RPMI8226 (cell line): ENCODE measurements around the gene PTPRCAP.
"Not testable (repeated sequence)": the region's sequence is repeated elsewhere in the genome, so short reads cannot be mapped to it uniquely, and the experiment has no call there.

Experiments
- DNase-seq: peaks from one replicate; pipeline ENCODE4 v3.0.0-alpha.2; 2015

PTPRCAP gene

DNA sequence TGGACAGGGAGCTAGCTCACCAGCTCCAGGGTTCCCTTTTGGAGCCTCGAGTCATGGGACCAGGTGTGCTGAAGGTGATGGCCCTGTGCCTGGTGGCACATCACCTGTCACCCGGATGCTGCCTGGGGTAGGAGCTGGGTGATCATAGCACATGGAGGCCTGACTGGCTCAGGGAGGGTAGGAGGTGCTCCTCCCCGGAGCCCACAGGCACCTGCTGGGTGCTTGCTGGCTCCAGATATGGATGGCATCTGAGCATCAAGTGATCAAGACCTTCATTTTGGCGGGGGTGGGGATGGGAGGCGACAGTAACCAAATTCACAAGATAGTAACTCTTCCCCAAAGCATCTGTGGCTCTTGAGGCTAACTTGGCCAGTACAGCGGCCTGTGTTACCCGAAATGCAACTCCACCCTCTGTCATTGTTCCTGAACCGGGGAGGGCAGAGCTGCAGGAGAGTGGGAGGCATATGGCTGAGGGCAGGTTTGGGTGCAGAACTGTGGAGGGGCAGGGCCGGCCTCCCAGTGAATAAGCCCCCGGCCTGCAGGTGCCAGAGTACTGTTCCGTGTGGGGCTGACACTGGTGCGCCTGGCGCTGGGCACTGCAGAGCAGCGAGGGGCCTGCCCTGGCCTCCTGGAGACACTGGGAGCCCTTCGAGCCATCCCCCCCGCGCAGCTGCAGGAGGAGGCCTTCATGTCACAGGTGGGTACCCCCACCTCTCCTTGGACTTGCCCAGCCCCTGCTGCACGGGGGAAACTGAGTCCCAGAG is 28.9 kb downstream of the PTPRCAP start:
- DNase-seq = no peak

DNA sequence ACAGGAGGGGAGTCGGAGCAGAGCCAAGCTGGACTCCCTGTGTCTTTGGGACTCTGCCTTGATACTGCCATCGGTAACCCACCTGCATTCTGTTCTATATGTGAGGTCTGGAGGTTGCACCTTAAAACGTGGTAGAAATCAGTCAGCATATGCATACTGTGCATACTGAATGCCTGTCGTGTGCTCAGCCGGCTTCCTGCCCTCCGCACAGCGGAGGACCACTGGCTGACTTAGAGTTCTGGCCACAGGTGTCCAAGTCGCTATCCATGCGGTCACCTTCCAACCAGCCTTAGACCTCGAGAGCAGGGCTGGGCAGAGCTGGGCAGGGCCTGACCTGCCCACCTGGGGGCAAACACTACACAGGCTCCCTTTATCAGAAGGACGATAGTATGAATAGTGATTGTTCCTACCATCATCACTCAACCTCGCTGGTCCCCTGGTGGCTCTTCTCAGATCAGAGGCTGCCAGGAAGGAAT is 29.8 kb downstream of the PTPRCAP start:
- no peak for DNase-seq

DNA sequence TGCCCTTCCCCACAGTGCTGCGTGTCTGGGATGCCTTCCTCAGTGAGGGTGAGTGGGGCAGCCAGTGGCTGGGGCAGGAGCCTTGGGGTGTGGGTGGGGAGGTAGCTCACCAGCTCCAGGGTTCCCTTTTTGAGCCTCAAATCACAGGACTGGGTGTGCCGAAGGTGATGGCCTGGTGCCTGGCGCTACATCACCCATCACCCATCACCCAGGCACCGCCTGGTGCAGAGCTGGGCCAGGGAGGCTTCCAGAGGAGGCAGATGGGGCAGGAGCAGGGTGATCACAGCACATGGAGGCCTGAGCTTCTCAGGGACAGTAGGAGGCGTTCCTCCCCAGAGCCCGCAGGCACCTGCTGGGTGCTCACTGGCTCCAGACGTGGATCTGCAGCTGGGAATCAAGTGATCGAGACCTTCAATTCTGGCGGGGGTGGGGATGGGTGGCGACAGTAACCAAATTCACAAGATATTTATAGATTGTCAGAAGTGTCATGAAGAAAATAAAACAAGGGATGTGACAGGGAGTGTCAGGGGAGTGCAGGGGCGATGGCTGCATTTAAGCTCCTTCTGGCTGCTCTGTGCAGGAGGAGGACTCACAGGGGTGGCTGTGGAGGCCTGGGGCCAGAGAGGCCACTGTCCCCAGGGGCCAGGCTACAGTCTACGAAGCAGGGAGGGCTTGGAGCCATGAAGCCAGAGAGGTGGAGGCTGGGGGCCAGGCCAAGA is 30.4 kb downstream of the PTPRCAP start:
- no peak for DNase-seq

DNA sequence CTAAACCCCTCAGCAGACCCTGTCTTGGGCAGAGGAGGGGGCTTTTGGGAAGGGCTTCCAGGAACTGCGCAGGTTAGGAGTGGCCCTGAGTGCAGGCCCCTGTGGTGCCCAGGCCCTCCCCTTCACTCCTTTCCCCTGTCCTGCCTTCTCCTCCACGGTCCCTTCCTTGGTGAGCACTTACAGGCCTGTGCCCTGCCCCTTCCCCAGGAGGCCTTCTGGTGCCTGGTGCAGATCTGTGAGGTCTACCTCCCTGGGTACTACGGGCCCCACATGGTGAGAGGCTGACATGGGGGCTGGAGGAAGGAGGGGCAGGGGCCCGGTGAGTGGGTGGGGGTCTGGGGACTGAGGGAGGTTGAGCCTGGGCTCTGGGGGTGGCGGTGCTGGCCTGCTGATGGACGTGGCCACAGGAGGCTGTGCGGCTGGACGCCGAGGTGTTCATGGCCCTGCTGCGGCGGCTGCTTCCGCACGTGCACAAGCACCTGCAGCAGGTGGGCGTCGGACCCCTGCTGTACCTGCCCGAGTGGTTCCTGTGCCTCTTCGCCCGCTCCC is 31.0 kb downstream of the PTPRCAP start:
- no peak for DNase-seq

DNA sequence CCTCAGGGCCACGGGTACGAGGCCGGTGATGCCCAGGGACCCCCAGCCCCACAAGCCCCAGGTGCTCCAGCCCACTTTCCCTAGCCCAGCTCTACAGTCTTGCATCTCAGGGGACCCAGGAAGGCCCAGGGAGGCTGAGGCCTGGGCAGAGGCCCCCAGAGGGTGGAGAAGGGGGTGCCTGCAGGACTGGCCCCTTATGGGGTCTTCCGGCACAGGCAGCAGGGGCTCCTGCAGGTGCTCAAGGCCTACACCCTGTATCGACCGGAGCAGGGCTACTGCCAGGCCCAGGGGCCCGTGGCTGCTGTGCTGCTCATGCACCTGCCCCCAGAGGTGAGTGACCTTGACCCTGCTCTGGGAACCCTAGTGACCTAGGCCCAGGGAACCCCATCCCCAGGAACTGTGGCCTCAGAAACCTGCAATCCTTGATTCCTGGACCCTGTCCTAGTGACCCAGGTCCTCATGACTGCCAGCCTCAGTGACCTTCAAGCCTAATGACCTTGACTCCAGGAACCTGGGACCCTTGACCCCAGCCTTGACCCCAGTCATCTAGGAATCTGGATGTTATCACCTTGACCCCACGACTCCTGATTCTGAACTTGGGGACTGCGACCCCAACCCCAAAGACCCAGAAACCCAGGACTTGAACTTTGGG is 31.7 kb downstream of the PTPRCAP start:
- DNase-seq = no peak

DNA sequence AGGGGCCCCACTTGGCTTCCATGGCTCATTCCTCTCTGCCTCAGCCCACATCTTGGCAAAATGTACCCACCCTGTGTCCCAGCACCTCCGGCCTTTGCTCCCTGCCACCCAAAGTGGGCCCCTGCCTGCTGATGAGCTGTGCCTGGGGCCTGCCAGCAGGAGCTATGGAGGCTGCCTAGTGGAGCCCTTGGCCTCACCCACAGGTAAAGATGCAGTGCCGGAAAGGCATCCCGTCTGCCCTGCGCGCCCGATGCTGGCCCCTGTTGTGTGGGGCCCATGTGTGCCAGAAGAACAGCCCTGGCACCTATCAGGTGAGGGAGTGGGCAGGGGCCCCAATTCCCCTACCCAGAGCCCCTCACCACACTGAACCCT is 32.3 kb downstream of the PTPRCAP start:
- DNase-seq = no peak

DNA sequence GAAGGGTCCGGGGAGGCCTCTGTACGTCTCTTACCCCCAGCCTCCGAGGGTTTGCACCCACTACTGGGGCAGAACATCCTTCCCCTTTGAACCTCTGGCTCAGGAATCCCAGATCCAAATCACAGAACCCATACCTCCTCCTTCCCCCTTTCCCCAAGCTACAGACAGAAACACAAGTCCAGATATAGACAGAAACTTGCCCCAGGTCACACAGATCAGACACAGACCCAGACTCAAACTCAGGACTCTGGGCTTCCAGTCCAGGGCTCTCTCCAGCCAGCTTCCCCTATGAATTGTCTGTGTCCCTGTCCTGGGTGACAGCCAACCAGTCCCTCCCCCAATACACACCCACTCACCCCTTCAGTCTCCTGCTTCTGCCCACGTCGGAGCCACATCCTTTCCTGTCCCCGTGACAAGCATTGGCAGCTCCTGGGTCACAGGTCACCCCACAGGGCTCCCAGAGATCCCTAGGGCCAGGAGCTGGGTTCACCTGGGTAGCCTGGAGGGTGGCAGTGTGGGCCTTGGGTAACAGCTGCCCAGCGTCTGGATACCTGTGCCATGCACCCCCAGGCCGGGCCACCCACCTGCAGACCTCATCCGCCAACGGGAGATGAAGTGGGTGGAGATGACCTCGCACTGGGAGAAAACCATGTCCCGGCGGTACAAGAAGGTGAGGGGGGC is 32.8 kb downstream of the PTPRCAP start:
- DNase-seq = no peak

DNA sequence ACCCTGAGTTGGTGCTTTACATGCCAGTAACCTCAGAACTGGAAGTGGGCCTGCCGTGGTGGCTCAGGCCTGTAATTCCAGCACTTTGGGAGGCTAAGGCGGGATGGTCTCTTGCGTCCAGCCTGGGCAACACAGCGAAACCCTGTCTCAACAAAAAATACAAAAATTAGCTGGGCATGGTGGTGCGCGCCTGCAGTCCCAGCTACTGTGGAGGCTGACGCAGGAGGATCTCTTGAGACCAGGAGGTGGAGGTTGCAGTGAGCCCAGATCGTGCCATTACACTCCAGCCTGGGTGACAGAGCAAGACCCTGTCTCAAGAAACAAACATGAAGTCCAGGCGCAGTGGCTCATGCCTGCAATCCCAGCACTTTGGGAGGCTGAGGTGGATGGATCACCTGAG is 34.4 kb downstream of the PTPRCAP start:
- not testable (repeated sequence) for DNase-seq

DNA sequence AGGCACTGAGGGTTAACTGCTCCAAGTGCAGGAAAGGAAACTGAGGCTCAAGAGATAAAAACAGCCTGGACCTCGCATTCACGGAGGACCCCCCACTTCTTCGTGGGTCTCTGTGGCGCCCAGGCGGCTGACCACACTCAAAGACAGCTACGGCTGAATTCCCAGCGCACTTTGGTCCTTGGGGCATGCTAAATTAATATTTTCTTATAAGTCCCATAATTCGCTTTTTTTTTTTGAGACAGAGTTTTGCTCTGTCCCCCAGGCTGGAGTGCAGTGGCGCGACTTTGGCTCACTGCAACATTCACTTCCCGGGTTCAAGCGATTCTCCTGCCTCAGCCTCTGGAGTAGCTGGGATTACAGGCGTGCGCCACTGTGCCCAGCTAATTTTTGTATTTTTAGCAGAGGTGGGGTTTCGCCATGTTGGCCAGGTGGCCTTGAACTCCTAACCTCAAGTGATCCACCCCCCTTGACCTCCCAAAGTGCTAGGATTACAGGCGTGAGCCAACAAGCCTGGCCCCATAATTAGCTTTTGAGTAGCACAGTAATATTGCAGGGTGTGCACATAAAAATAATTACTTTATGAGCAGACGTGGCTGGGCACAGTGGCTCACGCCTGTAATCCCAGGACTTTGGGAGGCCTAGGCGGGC is 35.2 kb downstream of the PTPRCAP start:
- not testable (repeated sequence) for DNase-seq

DNA sequence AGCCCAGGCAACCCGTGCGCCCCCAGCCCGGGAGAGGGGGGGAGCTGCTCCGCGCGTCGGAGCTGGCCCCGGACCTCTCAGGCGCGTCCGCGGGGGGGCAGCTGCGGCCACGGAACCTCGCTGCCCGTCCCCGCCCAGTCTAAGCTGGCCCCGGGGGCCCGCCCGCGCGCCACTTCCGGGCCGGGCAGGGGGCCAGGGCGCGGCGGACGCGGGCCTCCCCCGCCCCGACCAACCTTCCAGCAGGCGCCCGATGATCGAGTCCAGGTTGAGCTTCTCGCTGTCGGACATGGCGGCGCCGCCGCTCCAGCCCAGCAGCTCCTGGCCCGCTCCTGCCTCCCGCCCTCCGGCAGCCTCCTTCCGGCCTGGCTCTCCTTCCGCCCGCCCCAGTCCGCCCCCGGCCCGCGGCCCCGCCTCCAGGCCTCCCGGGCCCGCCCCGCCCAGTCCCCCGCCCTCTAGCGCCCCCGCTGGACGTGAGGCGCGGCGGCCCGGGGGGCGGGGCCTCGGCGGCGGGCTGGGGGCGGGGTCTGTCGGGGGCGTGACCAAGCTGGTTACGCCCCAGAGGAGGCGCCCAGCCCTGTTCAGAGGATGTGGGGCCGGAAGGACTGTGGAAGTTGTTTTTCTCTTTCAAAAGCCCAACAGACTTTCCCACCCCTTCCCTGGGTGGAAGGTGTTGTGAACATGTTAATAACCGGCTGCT is 35.8 kb downstream of the PTPRCAP start, which contains the start of gene PPP1CA:
TSS of gene PPP1CA (minus strand) at position 364 of the 697 bp plus-strand sequence. CDS start at position 288, 76 bp downstream.
- peak; percentile 89 for DNase-seq

DNA sequence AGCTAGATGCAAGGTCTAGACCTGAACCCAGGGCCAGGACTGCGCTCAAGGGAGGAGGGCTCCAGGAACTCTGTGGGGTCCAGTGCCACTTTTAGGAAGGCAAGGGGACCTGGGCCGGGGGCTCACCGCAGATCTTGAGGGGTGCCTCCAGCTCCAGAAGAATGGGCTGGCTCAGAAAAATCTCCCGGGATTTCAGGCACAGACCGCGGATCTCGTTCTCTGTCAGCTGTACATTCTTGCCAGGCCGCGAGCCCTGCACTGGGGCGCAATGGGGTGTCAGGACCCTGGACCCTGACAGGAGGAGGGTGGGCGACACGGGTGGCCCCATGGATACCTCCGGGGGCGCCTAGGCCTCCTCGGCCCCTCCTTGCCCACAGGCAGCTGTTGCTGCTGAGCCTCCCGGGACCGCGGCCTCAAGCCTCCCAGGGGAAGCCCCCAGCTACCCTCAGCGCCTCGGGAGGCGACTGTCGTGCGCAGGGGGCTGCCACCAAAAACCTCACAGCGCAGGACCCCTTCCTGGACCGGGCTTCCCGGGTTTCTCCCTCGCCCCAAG is 36.5 kb downstream of the PTPRCAP start:
- no peak for DNase-seq

DNA sequence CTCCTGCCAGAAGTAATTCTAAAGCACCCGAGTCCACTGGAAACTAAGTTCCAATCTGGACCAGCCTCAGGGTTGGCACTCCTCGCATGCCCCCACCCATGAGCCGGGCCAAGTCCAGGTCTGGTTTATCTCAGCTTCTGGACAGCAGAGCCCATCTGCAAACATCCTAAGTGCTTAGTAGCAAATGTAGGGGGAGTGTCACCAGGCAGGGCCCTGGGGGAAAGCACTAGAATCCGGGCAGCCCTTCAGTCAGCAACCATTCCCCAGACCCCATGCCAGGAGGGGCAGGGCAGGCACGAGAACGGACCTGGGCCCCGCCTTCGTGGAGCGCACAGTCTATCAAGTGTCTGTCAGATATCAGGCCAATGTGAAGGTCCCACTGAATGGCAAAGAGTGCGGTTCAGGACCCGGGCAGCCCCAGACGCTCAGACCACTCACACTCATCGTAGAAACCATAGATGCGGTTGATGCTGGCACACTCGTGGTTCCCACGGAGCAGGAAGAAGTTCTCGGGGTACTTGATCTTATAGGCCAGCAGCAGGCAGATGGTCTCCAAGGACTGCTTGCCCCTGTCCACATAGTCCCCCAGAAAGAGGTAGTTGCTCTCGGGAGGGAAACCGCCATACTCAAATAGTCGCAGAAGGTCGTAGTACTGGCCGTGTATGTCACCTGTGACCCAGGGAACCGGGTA is 37.1 kb downstream of the PTPRCAP start:
- no peak for DNase-seq

DNA sequence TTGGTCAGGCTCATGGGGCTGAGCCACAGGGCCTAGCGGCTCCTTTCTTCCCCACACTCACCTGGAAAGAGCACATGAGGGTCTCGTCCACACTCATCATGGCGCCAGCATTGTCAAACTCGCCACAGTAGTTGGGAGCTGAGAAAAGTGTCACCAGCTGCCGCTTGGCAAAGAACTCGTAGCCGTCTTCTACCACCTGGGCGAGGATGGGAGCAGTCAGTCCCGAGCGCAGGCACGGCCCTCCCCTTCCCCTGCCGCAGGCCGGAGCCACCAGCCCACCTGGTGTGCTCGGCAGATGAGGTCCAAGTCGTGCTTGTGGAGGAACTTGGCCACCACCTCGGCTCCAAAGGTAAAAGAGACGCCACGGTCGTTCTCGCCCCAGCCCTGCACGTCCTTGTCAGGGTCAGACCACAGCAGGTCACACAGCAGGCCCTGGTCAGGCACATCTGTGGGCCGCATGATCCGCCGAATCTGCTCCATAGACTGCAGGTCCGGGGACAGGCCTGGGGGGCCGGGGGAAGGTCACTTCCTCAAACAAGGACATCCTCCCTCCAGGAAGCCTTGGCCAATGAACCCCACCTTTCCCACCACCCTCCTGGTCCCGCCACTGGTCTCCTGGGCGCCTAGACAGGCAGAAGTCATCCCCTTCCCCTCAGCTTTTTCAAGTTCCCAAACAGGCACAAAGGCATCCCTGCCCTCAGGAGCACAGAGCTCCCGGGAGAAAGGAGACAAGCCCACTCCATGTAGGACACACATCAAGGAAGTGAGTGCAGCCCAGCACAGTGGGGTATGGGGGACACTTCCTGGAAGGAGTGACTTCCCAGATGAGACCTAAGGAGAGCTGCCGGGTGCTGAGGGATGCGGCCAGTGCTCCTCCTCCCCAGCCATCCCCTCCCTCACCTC is 38.6 kb downstream of the PTPRCAP start:
- DNase-seq = no peak

DNA sequence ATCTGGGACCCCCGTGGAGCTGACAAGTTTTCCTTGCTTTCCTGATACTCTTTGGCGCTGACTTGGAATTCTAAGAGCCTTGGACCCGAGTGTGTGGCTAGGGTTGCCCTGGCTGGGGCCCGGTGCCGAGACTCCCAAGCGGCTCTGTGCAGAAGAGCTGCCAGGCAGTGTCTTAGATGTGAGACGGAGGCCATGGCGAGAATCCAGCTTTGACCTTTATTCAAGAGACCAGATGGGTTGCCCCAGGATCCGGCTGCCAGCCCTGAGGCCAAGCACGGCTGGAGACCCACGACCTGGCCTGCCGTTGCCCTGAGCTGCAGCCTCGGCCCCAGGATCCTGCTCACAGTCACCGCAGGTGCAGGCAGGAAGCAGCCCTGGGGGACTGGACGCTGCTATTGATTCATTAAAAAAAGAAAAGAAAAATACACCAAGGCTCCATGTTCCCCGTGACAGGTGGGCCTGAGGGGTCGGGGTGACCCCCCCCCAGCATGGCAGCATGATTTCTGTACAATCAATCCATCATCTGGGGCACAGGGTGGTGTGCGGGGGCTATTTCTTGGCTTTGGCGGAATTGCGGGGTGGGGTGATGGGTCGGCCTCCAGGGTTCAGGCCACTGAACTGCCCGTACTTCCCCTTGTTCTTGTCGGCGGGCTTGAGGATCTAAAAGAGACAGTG is 39.4 kb downstream of the PTPRCAP start:
- DNase-seq = no peak

DNA sequence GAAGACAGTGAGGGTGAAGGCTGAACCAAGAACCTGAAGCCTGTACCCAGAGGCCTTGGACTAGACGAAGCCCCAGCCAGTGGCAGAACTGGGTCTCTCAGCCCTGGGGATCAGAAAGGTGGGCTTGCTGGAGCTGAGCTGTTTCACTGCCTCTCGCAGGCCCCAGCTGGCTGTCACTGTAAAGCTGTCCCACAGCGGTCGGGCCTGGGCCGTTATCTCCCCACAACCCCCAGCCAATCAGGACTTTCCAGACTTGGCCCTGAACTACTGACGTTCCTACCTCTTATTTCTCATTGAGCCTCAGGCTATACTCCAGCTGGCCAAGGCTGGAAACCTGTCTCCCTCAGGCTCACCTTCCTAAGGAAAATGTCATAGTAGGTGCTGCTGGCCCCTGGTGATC is 39.9 kb downstream of the PTPRCAP start:
- no peak for DNase-seq

DNA sequence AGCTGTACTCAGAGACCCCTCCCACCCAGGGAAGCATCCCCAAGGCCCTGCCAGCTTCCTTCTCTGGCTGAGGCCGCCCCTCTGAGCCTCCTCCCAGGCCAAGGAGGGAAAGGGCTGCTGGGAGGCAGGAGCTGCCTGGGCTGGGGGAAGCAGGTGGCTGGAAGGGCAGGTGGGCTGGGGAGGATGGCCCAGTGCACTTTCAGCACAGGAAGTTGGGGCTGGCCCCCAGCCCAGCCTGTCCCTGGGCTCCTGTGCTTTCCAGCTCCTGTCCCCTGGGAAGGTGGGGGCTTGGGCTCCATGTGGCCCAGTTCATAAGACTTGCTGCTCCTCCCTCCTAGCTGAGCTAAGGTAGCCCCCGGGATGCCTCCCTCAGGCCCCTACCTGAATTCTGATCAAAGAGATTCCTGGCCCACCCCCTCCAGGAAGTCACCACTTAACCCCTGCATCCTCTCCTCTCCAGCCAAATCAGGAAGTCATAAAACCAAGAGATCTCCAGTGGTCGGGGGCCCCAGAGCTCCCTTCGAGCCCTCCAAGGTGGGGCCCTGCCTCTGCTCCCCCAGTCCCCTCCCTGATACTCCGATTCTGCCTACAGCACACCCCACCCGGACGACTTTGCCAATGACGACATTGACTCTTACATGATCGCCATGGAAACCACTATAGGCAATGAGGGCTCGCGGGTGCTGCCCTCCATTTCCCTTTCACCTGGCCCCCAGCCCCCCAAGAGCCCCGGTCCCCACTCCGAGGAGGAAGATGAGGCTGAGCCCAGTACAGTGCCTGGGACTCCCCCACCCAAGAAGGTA is 40.7 kb downstream of the PTPRCAP start:
- no peak for DNase-seq

DNA sequence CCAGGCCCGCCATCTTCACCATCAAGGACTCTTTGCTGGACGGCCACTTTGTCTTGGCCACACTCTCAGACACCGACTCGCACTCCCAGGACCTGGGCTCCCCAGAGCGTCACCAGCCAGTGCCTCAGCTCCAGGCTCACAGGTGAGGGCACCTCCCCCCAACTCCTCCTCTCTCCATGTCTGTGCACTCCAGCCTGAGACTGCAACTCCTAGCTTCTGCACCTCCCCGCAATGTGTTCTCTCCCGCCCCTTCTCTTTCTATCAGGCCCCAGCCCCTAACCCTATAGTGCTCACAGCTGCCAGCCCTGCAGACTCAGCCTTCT is 41.3 kb downstream of the PTPRCAP start:
- no peak for DNase-seq

DNA sequence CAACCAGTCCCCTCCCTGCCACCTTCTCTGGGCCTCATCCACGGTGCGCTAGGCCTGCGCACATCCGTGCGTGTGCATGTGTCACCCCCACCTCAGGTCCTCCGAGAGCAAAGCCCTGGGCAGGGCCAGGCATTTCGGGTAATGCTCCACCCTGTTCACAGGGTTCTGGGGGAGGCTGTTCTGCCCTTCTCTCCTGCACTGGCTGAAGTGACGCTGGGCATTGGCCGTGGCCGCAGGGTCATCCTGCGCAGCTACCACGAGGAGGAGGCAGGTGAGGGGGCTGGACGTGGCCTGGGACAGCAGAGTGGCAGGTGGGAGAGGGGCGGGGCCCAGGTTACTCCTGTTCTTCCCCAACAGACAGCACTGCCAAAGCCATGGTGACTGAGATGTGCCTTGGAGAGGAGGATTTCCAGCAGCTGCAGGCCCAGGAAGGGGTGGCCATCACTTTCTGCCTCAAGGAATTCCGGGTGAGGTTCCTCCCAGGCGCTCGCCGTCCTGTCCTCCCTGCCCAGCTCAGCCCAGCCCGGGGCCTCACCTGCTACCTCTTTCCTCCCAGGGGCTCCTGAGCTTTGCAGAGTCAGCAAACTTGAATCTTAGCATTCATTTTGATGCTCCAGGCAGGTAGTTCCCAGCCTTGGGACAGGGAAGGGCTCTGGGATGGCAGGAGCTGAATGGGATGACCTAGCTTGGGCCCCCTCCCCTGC is 41.8 kb downstream of the PTPRCAP start:
- DNase-seq = no peak
